Superior temporal gyrus (tissue), 1 donor: ENCODE data around the gene THAP8.

Experiments
- DNase-seq: peaks from one replicate; pipeline ENCODE4 v3.0.0-alpha.2; 2016; ENCODE audit errors: extremely low spot score

Gene THAP8

GRCh38 chr19:36054119-36054732 lies at the start of gene THAP8:
THAP8 (minus strand) TSS chr19:36054285; CDS start chr19:36054217, 68 bp downstream.
- DNase-seq, result peak; percentile 100

- DNase-seq, result no peak
Observed at GRCh38 chr19:36103040-36103626, 49.0 kb upstream of the THAP8 start.

- DNase-seq, result no peak
Observed at GRCh38 chr19:36101550-36102327, 47.7 kb upstream of the THAP8 start.

- DNase-seq, result no peak
Observed at GRCh38 chr19:36100476-36100875, 46.4 kb upstream of the THAP8 start.

GRCh38 chr19:36099166-36099785 lies 45.2 kb upstream of the THAP8 start:
- DNase-seq, result no peak

- DNase-seq, result peak; percentile 97
Observed at GRCh38 chr19:36097036-36097435, 43.0 kb upstream of the THAP8 start.

- DNase-seq, result peak; percentile 82
Observed at GRCh38 chr19:36093687-36094086, 39.6 kb upstream of the THAP8 start.

GRCh38 chr19:36093146-36093662 lies 39.1 kb upstream of the THAP8 start:
- DNase-seq, result no peak

GRCh38 chr19:36092566-36092965 lies 38.5 kb upstream of the THAP8 start:
- no peak for DNase-seq

- no peak for DNase-seq
Observed at GRCh38 chr19:36090910-36091695, 37.0 kb upstream of the THAP8 start.

GRCh38 chr19:36089847-36090246 lies 35.8 kb upstream of the THAP8 start:
- no peak for DNase-seq

- DNase-seq, result no peak
Observed at GRCh38 chr19:36086326-36086725, 32.2 kb upstream of the THAP8 start.

- no peak for DNase-seq
Observed at GRCh38 chr19:36084231-36085009, 30.3 kb upstream of the THAP8 start.

- DNase-seq, result no peak
Observed at GRCh38 chr19:36082916-36083315, 28.8 kb upstream of the THAP8 start.

GRCh38 chr19:36081894-36082293 lies 27.8 kb upstream of the THAP8 start:
- no peak for DNase-seq

- DNase-seq, result peak; percentile 96
Observed at GRCh38 chr19:36081385-36081784, 27.3 kb upstream of the THAP8 start.

- no peak for DNase-seq
Observed at GRCh38 chr19:36079389-36079945, 25.4 kb upstream of the THAP8 start.

- no peak for DNase-seq
Observed at GRCh38 chr19:36073121-36073876, 19.2 kb upstream of the THAP8 start.

- no peak for DNase-seq
Observed at GRCh38 chr19:36072081-36072480, 18.0 kb upstream of the THAP8 start.
